ENCODE results near the gene OAS2. TPM values are rescaled to one million over a fixed set of nuclear protein-coding genes. Genes with fewer than 3 reads are reported as not detected.
"Not testable (repeated sequence)": the region's sequence is repeated elsewhere in the genome, so short reads cannot be mapped to it uniquely, and the experiment has no call there.

OAS2 gene
- total RNA-seq, 1 donor from 2014 or later: 0.36 TPM

DNA sequence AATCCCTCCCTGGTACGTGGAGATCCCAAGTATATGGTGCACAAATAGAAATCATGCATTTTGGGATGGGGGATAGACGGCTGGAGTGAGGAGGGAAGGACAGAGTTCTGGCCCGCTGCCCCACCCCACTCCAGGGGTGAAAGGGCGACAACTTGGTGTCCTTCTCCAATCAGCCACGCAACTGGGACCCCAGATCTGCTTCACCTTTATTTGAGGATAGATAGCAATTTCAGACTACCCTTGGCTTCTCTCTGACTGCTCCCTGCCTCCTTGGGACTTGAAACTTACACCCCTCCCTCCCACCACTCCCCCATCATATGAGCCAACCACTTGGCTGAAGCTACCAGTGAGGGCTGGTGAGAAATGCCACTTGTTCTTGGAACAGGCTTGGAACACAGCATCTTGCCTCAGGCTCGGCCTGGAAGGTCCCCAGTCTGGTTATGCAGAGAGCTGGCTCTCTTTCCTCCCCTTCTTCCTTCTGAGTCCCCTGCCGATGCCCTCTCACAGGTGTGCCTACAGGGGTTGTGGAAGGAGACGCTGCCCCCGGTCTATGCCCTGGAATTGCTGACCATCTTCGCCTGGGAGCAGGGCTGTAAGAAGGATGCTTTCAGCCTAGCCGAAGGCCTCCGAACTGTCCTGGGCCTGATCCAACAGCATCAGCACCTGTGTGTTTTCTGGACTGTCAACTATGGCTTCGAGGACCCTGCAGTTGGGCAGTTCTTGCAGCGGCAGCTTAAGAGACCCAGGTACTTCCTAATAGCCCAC, 31.9 kb upstream of the OAS2 start:
- Mint-ChIP-seq H3K27ac (no peak overlapping the region), H3K4me3 (no peak overlapping the region), H3K36me3 (peaks cover 5% of the 10 kb centered on the region), H3K27me3 (ENCODE audit: low read depth) (no peaks in the 10 kb centered on the region), H3K9me3 (peaks cover 4% of the 10 kb centered on the region), H3K4me1 (no peaks in the 10 kb centered on the region)
- no peak for DNase-seq (ENCODE audit: low spot score in 2 of 2, unreplicated experiment in 2 of 2)
- TF ChIP-seq, protein P1, sequence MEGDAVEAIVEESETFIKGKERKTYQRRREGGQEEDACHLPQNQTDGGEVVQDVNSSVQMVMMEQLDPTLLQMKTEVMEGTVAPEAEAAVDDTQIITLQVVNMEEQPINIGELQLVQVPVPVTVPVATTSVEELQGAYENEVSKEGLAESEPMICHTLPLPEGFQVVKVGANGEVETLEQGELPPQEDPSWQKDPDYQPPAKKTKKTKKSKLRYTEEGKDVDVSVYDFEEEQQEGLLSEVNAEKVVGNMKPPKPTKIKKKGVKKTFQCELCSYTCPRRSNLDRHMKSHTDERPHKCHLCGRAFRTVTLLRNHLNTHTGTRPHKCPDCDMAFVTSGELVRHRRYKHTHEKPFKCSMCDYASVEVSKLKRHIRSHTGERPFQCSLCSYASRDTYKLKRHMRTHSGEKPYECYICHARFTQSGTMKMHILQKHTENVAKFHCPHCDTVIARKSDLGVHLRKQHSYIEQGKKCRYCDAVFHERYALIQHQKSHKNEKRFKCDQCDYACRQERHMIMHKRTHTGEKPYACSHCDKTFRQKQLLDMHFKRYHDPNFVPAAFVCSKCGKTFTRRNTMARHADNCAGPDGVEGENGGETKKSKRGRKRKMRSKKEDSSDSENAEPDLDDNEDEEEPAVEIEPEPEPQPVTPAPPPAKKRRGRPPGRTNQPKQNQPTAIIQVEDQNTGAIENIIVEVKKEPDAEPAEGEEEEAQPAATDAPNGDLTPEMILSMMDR (IDR thresholded peaks at IDR 0.05; ENCODE audit: unreplicated experiment): no peak

DNA sequence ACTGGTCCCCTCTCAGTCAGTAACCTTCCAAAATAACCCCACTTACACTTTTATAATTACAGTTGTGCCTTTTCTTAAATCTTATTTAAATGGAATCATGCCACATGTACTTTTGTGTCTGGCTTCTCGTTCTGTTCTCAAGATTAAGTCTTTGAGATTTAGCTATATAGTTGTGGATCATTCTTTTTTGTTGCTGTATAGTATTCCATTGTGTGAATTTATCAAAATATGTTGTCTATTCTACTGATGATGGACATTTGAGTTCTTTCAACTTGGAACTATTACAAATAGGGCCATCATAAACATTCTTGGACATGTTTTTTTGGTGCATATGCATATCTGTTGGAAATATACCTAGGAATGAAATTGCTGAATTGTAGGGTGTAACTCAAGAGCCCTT, 31.0 kb upstream of the OAS2 start:
- H3K4me1 Mint-ChIP-seq: no peaks in the 10 kb centered on the region
- H3K27me3 Mint-ChIP-seq (ENCODE audit: low read depth): no peaks in the 10 kb centered on the region
- H3K4me3 Mint-ChIP-seq: no peak overlapping the region
- H3K27ac Mint-ChIP-seq: no peak overlapping the region
- peaks cover 7% of the 10 kb centered on the region for H3K36me3 Mint-ChIP-seq
- H3K9me3 Mint-ChIP-seq: peaks cover 9% of the 10 kb centered on the region
- DNase-seq (ENCODE audit: low spot score in 2 of 2, unreplicated experiment in 2 of 2): no peak
- TF ChIP-seq, protein P1 (IDR thresholded peaks at IDR 0.05; ENCODE audit: unreplicated experiment): no peak

DNA sequence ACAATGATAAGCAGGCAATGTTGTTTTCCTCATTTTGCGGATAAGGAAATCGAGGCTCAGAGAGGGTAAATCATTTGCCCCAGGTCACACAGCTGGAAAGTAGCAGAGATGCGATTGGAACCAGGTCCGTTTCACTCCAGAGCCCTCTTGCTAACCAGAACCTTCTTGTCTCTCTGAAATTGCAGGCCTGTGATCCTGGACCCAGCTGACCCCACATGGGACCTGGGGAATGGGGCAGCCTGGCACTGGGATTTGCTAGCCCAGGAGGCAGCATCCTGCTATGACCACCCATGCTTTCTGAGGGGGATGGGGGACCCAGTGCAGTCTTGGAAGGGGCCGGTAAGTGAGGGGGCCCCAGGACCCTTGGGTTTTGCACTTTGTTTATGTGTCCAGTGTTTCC, 30.6 kb upstream of the OAS2 start:
- Mint-ChIP-seq H3K4me1 (no peaks in the 10 kb centered on the region), H3K36me3 (peaks cover 11% of the 10 kb centered on the region), H3K9me3 (peaks cover 13% of the 10 kb centered on the region), H3K27me3 (ENCODE audit: low read depth) (no peaks in the 10 kb centered on the region), H3K27ac (no peak overlapping the region), H3K4me3 (no peak overlapping the region)
- TF ChIP-seq, protein P1 (IDR thresholded peaks at IDR 0.05; ENCODE audit: unreplicated experiment): no peak
- no peak for DNase-seq (ENCODE audit: low spot score in 2 of 2, unreplicated experiment in 2 of 2)

DNA sequence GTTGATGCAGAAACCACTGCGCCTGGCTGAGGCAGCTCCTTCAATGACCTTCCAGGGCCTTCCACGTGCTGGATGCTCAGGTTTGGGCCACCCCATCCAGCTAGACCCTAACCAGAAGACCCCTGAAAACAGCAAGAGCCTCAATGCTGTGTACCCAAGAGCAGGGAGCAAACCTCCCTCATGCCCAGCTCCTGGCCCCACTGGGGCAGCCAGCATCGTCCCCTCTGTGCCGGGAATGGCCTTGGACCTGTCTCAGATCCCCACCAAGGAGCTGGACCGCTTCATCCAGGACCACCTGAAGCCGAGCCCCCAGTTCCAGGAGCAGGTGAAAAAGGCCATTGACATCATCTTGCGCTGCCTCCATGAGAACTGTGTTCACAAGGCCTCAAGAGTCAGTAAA, 29.5 kb upstream of the OAS2 start:
- Mint-ChIP-seq H3K27me3 (ENCODE audit: low read depth) (no peaks in the 10 kb centered on the region), H3K9me3 (peaks cover 14% of the 10 kb centered on the region), H3K4me3 (no peak overlapping the region), H3K36me3 (peaks cover 11% of the 10 kb centered on the region), H3K4me1 (no peaks in the 10 kb centered on the region), H3K27ac (no peak overlapping the region)
- no peak for DNase-seq (ENCODE audit: low spot score in 2 of 2, unreplicated experiment in 2 of 2)
- TF ChIP-seq, protein P1 (IDR thresholded peaks at IDR 0.05; ENCODE audit: unreplicated experiment): no peak

DNA sequence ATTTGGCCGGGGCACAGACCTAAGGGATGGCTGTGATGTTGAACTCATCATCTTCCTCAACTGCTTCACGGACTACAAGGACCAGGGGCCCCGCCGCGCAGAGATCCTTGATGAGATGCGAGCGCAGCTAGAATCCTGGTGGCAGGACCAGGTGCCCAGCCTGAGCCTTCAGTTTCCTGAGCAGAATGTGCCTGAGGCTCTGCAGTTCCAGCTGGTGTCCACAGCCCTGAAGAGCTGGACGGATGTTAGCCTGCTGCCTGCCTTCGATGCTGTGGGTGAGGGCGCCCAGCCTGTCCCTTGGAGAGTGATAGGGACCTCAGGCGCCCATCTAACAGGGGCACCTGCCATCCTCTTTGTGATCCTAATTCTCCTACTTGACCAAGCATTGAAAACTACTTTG, 27.6 kb upstream of the OAS2 start:
- TF ChIP-seq, protein P1 (IDR thresholded peaks at IDR 0.05; ENCODE audit: unreplicated experiment): no peak
- Mint-ChIP-seq H3K27me3 (ENCODE audit: low read depth) (peaks cover 8% of the 10 kb centered on the region), H3K9me3 (peaks cover 16% of the 10 kb centered on the region), H3K4me3 (no peak overlapping the region), H3K36me3 (peaks cover 5% of the 10 kb centered on the region), H3K27ac (no peak overlapping the region), H3K4me1 (no peaks in the 10 kb centered on the region)
- no peak for DNase-seq (ENCODE audit: low spot score in 2 of 2, unreplicated experiment in 2 of 2)

DNA sequence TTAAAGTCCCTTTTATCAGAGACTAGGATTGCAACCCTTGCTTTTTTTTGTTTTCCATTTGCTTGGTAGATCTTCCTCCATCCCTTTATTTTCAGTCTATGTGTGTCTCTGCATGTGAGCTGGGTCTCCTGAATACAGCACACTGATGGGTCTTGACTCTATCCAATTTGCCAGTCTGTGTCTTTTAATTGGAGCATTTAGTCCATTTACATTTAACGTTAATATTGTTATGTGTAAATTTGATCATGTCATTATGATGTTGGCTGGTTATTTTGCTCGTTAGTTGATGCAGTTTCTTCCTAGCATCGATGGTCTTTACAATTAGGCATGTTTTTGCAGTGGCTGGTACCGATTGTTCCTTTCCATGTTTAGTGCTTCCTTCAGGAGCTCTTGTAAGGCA, 21.2 kb upstream of the OAS2 start:
- H3K27me3 Mint-ChIP-seq (ENCODE audit: low read depth): peaks cover 21% of the 10 kb centered on the region
- not testable (repeated sequence) for H3K4me1 Mint-ChIP-seq; H3K27ac Mint-ChIP-seq; DNase-seq (ENCODE audit: low spot score in 2 of 2, unreplicated experiment in 2 of 2); H3K4me3 Mint-ChIP-seq
- peaks cover 41% of the 10 kb centered on the region for H3K9me3 Mint-ChIP-seq
- H3K36me3 Mint-ChIP-seq: peaks cover 23% of the 10 kb centered on the region
